Karpas-422 (cell line): ENCODE measurements around the gene MGMT. TPM values are rescaled to one million over a fixed set of nuclear protein-coding genes. Genes with fewer than 3 reads are reported as not detected.

Source experiments
- DNase-seq: peaks from one replicate; pipeline ENCODE4 v3.0.0-alpha.2; 2015
- H2AFZ ChIP-seq: fragments of 200-600 bp; sonication (generic); 2 replicates; pipeline ENCODE4 v1.6.1; 2014; ENCODE audit warnings: antibody characterized with exemption, low read length, mixed read lengths
- H3K27ac ChIP-seq: fragments of 200-600 bp; sonication (generic); 2 replicates; pipeline ENCODE4 v1.5.1; 2014; ENCODE audit warnings: mild to moderate bottlenecking, low read length, moderate library complexity
- H3K27me3 ChIP-seq: fragments of 200-600 bp; sonication (generic); 2 replicates; pipeline ENCODE4 v1.6.1; 2014; ENCODE audit warnings: low read length, mixed read lengths
- H3K36me3 ChIP-seq: fragments of 200-600 bp; sonication (generic); 2 replicates; pipeline ENCODE4 v1.6.1; 2014; ENCODE audit warnings: low read length, mixed read lengths; ENCODE audit not compliant: insufficient read depth
- H3K4me1 ChIP-seq: fragments of 200-600 bp; sonication (generic); 2 replicates; pipeline ENCODE4 v1.6.1; 2014; ENCODE audit warnings: mild to moderate bottlenecking, low read length, mixed read lengths
- H3K4me2 ChIP-seq: fragments of 200-600 bp; sonication (generic); 2 replicates; pipeline ENCODE4 v1.6.1; 2014; ENCODE audit warnings: low read length, low read depth, mild to moderate bottlenecking; ENCODE audit not compliant: poor library complexity, severe bottlenecking
- H3K4me3 ChIP-seq: fragments of 200-600 bp; sonication (generic); 2 replicates; pipeline ENCODE4 v1.5.1; 2014; ENCODE audit warnings: mild to moderate bottlenecking, antibody characterized with exemption, low read length, mixed read lengths
- H3K79me2 ChIP-seq: fragments of 200-600 bp; sonication (generic); 2 replicates; pipeline ENCODE4 v1.6.1; 2014; ENCODE audit warnings: mild to moderate bottlenecking, low read length, mixed read lengths
- H3K9ac ChIP-seq: fragments of 200-600 bp; sonication (generic); 2 replicates; pipeline ENCODE4 v1.6.0; 2014; ENCODE audit warnings: low read length
- H3K9me2 ChIP-seq: fragments of 200-600 bp; sonication (generic), shearing (Covaris generic); replicated peaks from 2 replicates; pipeline ENCODE4 v1.6.0; 2014; ENCODE audit warnings: mild to moderate bottlenecking, low read length, moderate library complexity; ENCODE audit not compliant: insufficient read depth
- H3K9me3 ChIP-seq: fragments of 300-700, 200-600 bp; sonication (generic); 2 replicates; pipeline ENCODE4 v1.6.1; 2014; ENCODE audit warnings: low read length, mixed read lengths
- H4K20me1 ChIP-seq: fragments of 200-600 bp; sonication (generic); 2 replicates; pipeline ENCODE4 v1.6.1; 2014; ENCODE audit warnings: mild to moderate bottlenecking, antibody characterized with exemption, low read length, low read depth; ENCODE audit not compliant: insufficient read depth
- total RNA-seq: library from RNA; depleted of rRNA; stranded (reverse); fragments of >200 nt; shearing (Covaris generic); gene quantifications from 2 replicates; pipeline ENCODE4 v1.2.3, GENCODE V29; 2014; ENCODE audit warnings: low replicate concordance

Gene MGMT
- total RNA-seq, 1 experiment from 2014 or later: 22.5 TPM

DNA sequence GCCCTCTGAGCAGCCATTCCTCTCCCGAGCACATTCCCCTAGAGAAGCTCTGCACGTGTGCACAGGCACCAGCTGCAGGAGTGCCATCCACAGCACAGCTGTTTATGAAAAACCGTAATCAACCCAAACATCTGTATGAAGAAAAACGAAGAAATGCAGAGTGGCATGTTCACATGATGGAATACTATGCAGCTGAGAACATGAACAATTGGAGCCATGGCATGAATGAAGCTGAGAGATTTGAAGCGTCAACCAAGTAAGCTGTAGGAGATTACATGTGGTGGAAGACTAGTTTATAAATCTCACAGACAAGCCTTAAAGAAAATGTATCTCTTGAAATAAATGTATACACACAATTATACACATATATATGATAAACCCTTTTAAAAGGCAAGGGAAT lies 320.5 kb downstream of the MGMT start:
- Histone ChIP-seq H2AFZ (no peak overlapping the region), H3K4me3 (no peak overlapping the region), H3K36me3 (no peaks in the 10 kb centered on the region), H3K9me3 (peaks cover 14% of the 10 kb centered on the region), H3K4me1 (no peaks in the 10 kb centered on the region), H3K9ac (no peak overlapping the region), H4K20me1 (no peaks in the 10 kb centered on the region), H3K79me2 (no peaks in the 10 kb centered on the region), H3K27ac (no peak overlapping the region), H3K4me2 (no peak overlapping the region), H3K9me2 (no peaks in the 10 kb centered on the region), H3K27me3 (no peaks in the 10 kb centered on the region)
- DNase-seq: no peak

DNA sequence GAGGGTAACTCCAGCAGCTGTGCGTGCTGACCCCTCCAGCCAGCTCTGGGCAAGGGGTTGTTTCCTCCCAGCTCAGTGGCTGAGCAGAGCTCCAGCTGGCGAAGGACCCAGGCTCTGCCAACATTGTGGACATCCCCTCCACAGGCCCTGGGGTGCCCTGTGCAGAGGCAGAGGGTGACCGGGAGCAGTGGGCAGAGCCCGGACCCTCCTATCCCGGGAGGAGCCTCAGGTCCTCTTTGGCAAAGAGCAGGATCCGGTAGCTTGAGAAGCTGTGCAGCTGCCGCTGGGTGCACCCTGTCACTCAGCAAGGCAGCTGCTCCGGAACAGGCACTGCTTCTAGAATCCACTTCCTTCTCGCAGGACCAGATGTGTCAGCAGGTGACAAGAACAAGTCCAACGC lies 321.2 kb downstream of the MGMT start:
- no peaks in the 10 kb centered on the region for H4K20me1 ChIP-seq
- no peak overlapping the region for H3K4me3 ChIP-seq
- H3K9me2 ChIP-seq: no peaks in the 10 kb centered on the region
- H2AFZ ChIP-seq: no peak overlapping the region
- no peak for DNase-seq
- H3K79me2 ChIP-seq: no peaks in the 10 kb centered on the region
- H3K36me3 ChIP-seq: no peaks in the 10 kb centered on the region
- H3K4me1 ChIP-seq: no peaks in the 10 kb centered on the region
- H3K9me3 ChIP-seq: peaks cover 14% of the 10 kb centered on the region
- no peak overlapping the region for H3K4me2 ChIP-seq
- no peak overlapping the region for H3K9ac ChIP-seq
- no peaks in the 10 kb centered on the region for H3K27me3 ChIP-seq
- H3K27ac ChIP-seq: no peak overlapping the region

DNA sequence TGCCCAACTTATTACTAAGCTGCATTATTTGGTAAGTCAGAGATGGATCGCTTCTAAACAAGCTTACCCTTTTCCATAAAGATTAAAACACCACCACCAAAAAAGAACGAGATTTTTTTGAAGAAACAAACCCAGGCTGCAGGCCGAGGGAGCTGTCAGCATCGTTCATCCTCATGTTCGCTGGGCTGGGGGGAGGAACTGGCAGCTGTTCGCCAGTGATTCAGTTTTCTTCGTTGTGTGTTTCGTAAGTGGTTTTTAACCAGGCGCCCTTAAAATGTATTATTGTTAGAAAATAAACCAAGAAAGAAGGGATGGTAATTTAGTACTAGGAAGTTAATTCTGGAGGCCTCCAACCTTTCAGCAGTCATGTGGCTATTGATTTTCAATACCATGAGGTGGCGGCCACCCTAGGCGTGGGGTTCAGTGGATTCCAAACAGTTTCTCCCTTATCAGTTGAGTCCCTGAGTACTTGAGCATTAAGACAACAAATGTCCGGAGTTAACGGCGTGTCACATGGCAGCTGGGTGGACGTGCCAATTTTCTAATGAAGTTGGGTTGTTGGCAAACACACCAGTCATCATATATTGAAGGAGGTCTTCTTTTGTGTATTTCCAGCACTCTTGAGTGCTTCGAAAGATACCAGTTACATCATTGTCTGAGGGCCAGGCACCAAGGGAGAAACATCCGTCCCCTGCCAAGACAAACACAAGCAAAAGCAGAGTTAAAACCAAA lies 323.8 kb downstream of the MGMT start:
- no peak overlapping the region for H3K4me2 ChIP-seq
- H3K27ac ChIP-seq: no peak overlapping the region
- H2AFZ ChIP-seq: no peak overlapping the region
- H3K4me1 ChIP-seq: no peaks in the 10 kb centered on the region
- DNase-seq: no peak
- no peaks in the 10 kb centered on the region for H3K36me3 ChIP-seq
- no peak overlapping the region for H3K4me3 ChIP-seq
- H3K9me2 ChIP-seq: no peaks in the 10 kb centered on the region
- H4K20me1 ChIP-seq: no peaks in the 10 kb centered on the region
- no peaks in the 10 kb centered on the region for H3K27me3 ChIP-seq
- H3K9me3 ChIP-seq: peaks cover 5% of the 10 kb centered on the region
- no peaks in the 10 kb centered on the region for H3K79me2 ChIP-seq
- H3K9ac ChIP-seq: no peak overlapping the region

DNA sequence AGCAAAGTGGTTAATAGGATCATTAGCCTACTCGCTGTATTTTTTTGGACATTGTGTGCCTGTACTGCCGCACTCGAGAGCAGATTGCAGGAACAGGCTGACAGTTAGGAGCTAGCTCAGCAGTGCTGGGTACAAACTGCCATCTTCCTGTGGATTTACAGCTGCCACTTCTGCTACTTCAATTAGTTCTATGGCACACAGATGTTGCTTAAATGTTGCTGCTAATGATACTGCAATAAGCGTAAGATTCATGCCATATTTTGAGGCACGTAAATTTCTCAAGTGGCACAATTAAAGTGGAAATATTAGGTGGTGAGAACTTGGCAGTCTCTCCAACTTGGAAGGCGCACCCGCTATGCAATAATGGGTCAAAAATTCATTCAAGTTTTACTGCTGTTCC lies 325.1 kb downstream of the MGMT start:
- Histone ChIP-seq H3K9me2 (no peaks in the 10 kb centered on the region), H3K9me3 (peaks cover 5% of the 10 kb centered on the region), H3K4me2 (no peak overlapping the region), H3K79me2 (no peaks in the 10 kb centered on the region), H3K9ac (no peak overlapping the region), H2AFZ (no peak overlapping the region), H4K20me1 (no peaks in the 10 kb centered on the region), H3K4me1 (no peaks in the 10 kb centered on the region), H3K27me3 (no peaks in the 10 kb centered on the region), H3K27ac (no peak overlapping the region), H3K36me3 (no peaks in the 10 kb centered on the region), H3K4me3 (no peak overlapping the region)
- no peak for DNase-seq

DNA sequence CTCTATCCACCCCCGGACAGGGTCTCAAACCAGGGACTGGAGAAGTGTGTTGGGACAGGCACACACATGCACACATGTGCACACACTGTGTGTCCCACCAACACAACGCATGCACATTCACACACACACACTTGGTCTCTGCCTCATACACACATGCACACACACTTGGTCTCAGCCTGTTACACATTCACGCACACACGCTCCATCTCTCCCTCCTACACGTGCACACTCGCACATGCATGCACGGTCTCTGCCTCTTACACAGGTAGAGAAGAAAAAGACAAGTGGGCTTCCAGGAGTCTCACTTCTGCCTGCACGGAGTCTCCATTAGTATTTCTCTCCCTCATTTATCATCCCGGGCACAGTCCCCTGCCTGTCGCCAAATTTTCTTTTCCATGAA lies 325.8 kb downstream of the MGMT start:
- Histone ChIP-seq H2AFZ (no peak overlapping the region), H3K79me2 (no peaks in the 10 kb centered on the region), H3K4me2 (no peak overlapping the region), H4K20me1 (no peaks in the 10 kb centered on the region), H3K9me3 (no peaks in the 10 kb centered on the region), H3K4me1 (no peaks in the 10 kb centered on the region), H3K27ac (no peak overlapping the region), H3K9me2 (no peaks in the 10 kb centered on the region), H3K9ac (no peak overlapping the region), H3K4me3 (no peak overlapping the region), H3K27me3 (no peaks in the 10 kb centered on the region), H3K36me3 (no peaks in the 10 kb centered on the region)
- no peak for DNase-seq

DNA sequence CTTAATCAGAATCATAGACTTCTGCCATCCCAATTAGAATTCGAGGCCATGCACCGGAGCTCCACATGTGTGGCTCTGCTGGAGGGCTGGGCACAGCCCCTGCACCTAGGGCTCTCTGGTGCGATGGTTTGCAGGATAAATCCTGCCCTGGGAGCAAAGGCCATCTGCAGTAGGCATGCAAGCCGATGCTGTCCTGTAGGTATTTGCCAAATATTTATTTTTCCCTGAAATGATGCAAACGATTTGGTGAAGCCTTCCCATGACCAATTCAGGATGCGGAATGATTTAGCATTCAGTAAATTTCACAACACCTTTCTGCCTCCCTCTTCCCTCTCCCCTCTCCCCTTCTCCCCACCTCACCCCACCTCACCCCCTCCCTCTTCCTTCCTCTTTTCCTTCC lies 326.4 kb downstream of the MGMT start:
- H3K79me2 ChIP-seq: no peaks in the 10 kb centered on the region
- no peak overlapping the region for H3K4me2 ChIP-seq
- no peaks in the 10 kb centered on the region for H4K20me1 ChIP-seq
- H3K36me3 ChIP-seq: no peaks in the 10 kb centered on the region
- H3K9ac ChIP-seq: no peak overlapping the region
- H3K9me3 ChIP-seq: no peaks in the 10 kb centered on the region
- H3K27me3 ChIP-seq: no peaks in the 10 kb centered on the region
- H3K4me3 ChIP-seq: no peak overlapping the region
- no peak for DNase-seq
- H2AFZ ChIP-seq: no peak overlapping the region
- no peaks in the 10 kb centered on the region for H3K9me2 ChIP-seq
- H3K27ac ChIP-seq: no peak overlapping the region
- H3K4me1 ChIP-seq: no peaks in the 10 kb centered on the region

DNA sequence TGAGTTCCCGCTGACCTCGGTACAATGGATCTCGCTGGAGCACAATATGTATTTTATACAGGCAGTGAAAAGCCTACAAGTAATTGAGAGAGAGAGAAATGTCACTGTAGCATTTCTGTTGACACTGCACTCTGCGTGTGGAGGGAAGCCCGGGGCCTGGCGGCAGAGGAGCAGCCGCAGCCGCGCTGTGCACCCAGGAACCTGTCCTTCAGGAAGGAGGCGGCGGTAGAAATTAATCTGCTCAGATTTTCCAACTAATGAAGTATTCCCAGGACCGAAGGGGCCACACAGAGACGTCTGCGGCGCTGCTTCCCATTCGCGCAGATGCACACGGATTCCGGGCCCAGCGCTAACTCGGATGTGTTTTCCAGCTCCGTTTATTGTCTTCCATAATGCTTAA lies 327.0 kb downstream of the MGMT start:
- Histone ChIP-seq H3K27ac (no peak overlapping the region), H3K27me3 (no peaks in the 10 kb centered on the region), H3K4me2 (no peak overlapping the region), H3K9ac (no peak overlapping the region), H4K20me1 (no peaks in the 10 kb centered on the region), H3K36me3 (no peaks in the 10 kb centered on the region), H3K4me3 (no peak overlapping the region), H3K79me2 (no peaks in the 10 kb centered on the region), H3K9me2 (no peaks in the 10 kb centered on the region), H3K9me3 (no peaks in the 10 kb centered on the region), H3K4me1 (no peaks in the 10 kb centered on the region), H2AFZ (no peak overlapping the region)
- no peak for DNase-seq

DNA sequence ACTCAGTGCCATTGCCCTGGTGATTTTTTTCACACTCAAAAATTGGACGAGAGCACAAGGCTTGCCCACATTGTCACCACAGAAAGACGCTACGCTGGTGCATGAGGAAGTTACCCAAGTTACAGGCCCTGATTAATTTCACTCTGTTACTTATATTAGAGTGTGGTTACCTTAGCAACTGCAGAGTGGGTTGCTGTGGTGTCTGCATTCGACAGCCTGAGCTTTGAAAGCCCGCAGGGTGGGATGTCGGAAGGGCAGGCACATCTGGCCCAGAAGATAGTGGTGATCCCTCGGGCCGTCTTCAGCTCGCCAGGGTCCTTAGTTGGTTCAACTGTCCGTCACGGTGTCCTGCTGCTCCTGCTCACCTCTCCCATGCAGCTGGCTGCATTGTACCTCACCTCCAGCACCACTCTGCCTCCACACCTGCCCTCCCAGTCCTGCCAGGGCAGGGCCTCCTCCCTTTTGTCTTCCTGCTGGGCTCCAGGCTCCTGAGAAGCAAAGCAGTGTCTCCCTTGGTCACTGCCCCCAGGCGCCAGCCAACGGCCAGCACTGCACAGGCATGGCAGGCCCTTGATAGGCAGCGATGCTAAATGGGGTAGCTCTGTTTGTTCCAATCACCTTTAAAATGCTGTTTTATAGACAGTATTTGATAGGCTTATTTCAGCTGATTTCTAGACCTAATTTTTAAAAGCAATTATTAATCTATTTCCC lies 329.8 kb downstream of the MGMT start:
- H4K20me1 ChIP-seq: no peaks in the 10 kb centered on the region
- no peak overlapping the region for H3K4me3 ChIP-seq
- no peaks in the 10 kb centered on the region for H3K27me3 ChIP-seq
- H2AFZ ChIP-seq: no peak overlapping the region
- no peak overlapping the region for H3K4me2 ChIP-seq
- H3K27ac ChIP-seq: no peak overlapping the region
- H3K4me1 ChIP-seq: no peaks in the 10 kb centered on the region
- no peaks in the 10 kb centered on the region for H3K9me3 ChIP-seq
- H3K36me3 ChIP-seq: no peaks in the 10 kb centered on the region
- no peaks in the 10 kb centered on the region for H3K9me2 ChIP-seq
- no peak for DNase-seq
- H3K79me2 ChIP-seq: no peaks in the 10 kb centered on the region
- no peak overlapping the region for H3K9ac ChIP-seq
